SK-N-DZ (cell line): ENCODE results near the gene GRAP.

ENCODE experiments used
- DNase-seq: peaks from one replicate; pipeline ENCODE4 v3.0.0-alpha.2; 2015; ENCODE audit warnings: low spot score

The GRAP gene

DNA sequence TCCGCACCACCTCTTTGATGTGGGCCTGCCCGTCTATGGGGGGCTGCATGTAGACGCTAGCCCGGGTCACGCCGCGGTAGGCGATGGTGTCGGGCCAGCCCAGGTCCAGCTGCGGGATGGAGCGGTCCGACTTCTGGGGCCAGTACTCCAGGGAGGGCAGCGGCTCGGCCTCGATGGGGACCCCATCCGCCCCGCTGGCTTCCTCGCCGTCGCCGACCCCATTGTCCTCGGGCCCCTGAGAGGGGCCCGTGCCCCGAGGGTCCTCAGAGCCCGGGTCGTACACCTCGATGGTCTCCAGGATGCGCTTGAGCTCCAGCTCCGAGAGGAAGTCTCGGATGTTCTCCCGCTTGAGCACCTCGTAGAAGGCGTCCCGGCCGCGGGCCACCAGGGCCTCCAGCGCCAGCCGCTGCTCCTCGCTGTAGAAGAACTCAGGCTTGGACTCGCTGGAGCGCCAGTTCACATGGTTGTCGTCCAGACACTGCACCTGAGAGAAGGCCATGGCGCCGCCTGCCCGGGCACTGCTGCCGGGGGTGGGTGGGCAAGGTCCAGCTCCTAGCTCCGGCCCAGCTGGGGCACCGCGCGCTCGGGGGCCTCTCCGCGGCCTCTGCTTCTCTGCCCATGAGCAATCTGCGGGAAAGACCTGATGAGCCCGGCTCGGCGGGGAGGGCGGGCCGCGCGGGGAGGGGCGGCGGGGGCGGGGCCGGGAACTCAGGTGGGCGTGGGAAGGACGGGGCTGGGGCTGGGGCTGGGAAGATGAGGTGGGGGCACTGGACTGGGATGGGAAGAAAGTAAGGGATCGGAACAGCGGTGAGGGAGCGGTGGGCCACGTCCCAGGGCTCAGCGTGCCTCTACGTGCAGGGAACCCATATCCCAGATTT is 43.0 kb downstream of the GRAP start:
- no peak for DNase-seq

DNA sequence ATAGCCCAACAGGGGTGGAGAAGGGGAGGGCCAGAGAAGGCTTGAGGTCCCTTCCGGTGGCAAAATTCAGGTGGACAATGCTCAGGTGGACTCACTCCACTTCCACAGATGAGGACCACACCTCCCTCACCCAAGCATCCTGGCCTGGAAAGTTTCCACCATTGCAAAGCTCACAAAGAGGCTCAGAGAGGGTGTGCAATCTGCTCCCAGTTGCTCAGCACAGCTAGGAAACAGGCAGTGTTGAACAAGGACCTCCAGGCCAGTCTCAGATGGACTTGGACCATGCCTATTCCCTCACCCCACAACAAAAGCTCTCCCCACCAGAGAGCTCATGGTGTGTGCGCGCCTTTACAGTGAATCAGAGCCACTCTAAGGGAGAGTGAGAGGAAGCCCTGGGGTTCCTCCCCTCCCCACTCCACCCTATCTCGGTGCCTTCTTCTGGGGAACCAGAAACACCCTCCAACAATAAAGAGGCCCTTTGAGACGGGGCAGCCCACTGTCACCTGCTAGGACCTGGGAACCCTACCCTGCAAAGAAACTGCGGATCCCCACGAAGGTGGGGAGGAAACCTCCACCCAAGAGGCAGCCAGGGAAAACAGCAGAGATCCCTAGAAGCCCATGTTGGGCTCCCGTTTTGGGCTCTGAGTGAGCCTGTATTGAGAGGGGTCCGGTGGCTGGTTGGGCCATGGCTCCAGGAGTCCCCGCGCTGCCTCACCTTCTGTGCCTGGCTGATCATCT is 43.8 kb downstream of the GRAP start:
- DNase-seq: no peak

DNA sequence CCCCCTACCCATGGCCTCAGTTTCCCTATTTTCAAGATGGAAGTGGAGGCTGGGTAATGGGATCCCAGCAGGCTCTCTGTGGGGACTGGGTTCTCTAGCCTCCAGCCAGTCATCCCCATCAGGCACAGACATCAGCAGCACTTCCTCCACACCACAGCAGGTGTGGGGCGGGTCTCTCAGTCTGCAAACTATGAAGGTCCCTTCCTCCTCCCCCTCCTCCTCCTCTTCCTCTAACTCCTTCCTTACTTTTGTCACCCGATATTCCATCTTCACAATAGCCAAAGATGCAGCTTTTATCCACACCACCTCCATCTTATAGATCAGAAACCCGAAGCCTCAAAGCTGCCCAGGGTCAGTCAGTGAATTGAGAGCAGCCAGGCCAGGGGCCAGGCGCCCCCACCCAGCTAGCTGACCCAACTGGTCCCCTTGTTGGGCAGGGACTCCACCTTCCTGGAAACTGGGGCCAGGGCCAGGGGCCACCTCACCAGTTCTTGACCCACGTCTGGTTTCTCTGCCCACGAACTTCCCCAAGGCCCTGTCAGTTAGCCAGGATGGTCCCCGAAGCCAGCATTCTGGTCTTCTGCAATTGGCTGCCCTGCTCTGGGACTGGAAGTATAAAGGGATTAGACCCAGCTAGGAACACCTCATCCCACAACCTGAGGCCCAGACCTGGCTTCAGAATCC is 44.7 kb downstream of the GRAP start:
- no peak for DNase-seq

DNA sequence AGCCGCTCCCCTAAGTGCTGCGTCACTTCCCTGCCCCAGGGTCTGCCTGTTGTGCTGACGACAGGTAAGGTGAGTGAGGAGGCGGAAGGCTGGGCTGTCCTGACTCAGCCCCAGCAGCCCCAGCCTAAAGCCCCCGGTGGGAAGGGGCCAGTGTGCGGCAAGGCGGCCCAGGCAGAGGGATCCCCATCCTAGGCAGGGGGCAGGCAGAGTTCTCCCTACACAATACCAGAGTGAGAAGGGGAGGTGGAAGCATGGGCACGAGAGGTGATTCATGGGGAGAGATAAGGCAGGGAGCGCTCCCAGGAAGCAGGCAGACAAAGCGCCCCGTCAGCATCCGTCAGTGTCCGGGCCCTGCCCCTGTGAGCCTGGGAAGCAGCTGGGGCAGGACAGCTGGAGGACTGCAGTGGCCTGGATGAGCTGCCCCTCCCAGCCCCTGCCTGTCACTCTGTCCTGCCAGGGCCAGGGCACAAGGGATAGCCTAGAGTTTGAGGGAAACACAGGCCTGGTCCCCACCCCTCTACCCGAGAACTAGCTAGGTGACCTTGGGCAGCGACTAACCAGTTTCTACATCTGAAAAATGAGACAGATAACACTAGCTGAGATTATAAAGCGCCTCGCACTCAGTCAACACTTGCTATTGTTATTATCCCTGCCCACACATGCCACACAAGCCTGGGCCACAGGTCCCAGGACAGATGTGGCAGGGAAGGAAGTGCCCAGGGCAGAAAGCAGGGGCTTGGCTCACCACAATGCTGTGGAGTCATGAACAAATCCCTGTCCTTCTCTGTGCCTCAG is 46.0 kb downstream of the GRAP start:
- no peak for DNase-seq

DNA sequence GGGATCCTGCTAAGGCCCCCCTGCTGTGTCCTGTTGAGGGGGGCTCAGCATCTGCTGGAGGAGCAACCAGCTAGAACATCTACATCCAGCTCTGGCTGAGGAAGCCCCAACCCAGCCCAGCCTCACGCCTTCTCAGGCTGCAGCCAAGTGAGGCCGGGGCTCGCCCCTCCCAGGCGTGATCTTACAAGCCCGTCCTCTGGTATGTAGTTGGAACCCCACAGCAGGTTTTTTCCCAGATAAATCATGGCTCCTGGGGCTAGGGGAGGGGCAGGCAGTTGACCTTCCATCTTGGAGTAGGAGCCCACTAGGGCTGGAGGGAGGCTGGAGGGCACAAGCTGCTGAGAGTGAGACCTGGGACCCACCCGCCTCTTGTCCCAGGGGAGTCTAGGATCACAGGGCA is 46.8 kb downstream of the GRAP start:
- DNase-seq: no peak

DNA sequence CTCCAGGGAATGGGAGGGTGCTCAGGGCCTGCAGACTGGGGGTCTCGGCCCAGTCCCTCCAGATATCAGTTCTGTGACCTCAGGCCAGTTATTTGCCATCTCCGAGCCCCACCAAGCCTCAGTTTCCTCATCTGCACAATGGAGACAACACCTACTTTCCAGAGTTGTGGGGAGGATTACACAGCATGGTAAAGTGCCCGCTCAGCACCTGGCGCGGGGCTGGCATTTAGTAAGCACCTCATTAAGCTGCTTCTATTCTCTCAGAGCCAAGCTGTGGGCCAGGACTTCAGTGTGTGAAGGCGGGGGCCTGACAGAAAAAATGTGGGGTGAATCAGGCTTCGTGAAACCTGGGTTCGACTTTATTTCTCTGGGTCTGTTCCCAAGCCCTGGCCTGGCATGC is 47.4 kb downstream of the GRAP start:
- DNase-seq: no peak

DNA sequence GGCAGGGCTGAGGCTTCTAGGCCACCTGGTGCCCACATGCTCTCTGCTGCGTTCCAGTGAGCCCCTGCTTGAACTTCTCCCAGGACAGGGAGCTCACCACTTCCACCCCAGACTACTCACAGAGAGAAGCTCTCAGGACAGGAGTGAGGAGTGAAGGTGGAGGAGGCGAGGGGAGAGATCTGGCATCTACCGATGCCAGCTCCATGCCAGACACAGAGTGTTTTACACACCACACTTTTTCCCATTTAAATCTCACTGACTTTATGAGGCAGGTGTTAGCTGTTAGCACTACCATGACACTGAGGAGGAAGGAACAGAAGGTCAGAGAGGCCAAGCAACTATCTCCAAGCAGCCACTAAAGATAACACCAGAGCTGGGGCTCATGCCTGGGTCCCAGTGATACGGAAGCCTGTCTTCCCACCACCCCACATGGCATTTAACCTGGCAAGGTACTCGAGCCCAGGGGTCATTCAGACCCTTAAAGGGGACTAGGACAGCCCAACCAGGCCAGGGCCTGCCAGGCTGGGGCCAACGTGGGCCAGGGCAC is 49.0 kb downstream of the GRAP start:
- no peak for DNase-seq

DNA sequence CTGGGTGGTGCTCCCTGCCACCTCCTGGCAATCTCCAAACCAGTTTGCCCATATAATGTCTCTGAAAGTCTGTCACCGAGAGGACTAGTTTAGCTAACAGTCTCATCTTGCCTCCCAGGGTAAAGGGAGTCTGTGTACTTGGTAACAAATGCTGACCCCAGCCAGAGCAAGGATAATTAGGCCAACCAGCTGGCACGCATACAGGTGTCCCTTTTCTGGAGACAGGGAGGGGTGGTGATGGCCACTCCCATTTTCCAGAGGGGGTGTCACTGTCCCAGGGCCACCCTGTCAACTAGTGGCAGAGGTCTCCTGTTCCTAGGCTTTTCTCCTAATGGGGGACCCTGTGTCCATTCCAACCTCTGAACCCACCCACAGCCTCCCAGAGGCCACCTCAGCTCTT is 50.3 kb downstream of the GRAP start:
- DNase-seq: no peak

DNA sequence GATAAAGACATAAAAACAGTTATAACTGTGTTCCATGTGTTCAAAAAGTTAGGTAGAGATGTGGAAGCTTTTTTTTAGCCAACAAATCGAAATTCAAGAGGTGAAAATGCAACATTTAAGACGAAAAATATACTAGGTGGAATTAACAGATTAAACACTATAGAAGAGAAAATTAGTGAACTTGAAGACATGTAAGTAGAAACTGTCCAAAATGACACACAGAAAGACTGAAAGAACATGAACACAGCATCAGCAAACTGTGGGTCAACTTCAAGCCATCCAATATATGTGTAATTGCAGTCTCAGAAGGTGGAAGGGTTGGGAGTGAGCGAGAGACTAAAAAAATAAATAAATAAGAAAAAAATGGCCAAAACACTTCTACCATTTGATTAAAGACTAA is 51.5 kb downstream of the GRAP start:
- no peak for DNase-seq

DNA sequence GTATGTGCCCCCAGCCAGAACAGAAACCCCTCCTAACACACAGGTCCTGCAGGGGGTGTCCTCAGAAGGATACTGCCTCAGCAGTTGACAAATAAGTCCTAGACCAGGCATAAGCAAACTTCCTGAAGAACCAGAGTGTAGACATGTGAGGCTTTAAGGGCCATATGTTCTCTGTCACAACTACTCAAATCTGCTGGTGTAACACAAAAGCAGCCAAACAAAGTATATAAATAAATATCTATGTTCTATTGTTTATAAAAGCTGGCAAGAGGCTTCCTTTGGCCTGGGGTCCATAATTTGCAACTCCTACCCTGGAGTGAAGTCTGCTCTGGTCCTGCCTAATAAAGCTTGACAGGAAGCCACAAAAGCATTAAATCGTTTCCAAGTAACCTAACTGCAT is 52.1 kb downstream of the GRAP start:
- DNase-seq: no peak

DNA sequence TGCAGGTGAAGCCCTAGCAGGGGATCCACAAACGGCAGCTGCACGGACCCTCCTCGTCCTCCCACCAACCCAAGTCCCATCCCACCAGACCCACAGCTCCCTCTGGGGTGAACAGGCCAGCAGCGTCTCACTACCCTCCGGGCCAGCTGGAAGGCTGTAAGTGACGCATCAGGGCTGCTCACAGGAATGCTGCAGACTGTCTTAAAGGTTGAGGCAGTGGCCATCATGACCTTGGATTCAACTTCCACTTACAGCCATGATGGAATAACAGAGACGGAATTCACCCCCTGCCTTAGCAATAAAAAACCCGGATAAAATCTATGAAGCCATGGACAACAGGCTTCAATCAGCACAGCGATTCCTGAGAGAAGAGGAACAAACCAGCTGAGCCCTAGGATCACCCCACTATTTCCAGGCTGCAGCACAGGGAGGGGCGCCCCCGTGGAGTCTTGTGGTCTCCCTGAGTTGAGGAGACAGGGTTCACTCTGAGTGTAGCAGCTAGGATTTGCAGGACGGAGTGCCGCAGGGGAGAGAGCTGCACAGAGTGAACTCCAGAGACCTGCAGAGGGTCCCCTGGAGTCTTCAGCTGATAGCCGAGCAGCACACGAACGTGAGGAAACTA is 52.7 kb downstream of the GRAP start:
- no peak for DNase-seq

DNA sequence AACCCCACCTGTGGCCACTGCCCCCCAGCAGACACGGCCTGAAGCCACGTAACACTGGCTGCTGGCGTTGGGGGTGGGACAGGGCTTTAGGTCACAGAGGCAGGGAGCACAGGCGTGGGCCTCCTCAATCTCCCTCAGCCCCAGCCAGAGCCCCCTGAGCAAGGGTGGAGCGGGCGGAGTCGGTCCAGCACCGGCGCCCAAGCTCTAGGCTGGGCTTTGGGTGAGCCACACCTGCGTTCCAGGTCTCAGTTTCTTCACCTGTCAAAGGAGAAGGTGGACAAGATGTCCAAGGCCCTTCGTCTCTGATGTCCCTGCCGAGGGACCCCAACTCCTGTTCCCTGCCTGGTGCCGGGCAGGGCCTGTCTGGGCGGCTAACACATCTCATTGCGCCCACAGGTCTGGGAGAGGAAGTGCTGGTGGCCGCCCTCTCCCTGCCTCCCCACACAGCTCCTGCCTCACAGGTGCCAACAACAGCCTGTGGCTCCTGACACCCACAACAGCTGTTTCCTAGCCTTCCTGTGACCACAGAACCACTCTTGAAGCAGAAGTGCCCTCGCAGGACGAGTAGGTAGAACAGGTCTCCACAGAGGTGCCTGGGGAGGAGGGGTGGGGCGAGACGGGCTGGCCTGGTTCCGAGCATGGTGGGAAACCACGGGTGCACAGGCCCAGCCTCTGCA is 54.2 kb downstream of the GRAP start:
- DNase-seq: no peak

DNA sequence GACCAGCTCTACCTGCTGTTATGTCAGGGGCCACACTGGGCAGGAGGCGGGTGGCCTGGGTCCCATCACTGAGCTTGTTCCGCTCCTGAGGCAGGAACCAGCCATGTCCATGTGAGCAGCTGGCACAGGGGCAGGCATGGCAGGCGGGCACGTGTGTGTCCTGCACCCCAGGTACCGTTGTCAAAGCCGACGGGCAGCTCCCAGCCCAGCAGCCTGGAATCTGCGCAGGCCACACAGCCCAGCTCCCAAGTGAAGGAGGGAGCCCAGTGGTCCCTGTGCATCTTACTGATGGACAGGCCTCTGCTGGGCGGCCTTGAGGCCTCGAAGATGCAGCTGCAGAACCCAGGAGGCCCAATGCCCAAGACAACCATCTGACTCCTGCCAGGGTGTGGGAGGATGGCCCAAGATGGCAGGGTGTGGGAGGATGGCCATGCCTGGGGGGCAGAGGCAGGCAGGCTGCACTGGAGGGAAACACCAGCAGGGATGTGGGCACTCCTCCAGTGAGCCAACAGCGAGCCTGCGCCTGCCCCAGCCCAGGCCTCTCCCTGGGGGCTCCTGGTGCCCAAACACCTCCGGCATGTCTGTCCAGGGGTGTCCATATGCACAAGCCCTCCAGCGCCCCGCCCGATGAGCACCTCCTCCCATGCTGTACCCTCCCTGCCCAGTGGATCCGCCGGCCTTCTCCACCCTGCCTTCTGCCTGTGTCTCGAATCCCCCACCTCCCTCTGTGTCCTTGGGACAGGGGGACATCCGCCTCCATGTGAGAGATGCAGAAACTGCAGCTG is 55.0 kb downstream of the GRAP start:
- no peak for DNase-seq

DNA sequence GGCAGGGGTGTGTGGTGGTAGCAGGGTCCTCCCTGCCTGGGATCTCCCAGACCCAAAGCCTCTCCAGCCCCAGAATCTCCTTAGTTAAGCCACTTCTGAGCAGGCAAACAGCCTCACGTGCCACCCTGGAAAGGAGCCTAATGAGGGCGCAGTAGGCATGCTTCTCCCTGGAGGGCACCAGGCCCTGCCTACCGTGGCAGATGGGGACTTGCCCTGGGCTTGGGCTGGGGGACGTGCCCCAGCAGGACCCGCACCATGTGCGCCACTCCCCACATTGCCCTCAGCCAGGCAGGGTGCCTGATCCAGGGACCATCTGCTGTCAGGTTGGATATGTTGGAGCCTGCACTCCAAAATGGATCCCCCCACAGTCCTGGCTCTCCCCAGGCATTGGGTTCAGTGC is 56.4 kb downstream of the GRAP start:
- DNase-seq: no peak

DNA sequence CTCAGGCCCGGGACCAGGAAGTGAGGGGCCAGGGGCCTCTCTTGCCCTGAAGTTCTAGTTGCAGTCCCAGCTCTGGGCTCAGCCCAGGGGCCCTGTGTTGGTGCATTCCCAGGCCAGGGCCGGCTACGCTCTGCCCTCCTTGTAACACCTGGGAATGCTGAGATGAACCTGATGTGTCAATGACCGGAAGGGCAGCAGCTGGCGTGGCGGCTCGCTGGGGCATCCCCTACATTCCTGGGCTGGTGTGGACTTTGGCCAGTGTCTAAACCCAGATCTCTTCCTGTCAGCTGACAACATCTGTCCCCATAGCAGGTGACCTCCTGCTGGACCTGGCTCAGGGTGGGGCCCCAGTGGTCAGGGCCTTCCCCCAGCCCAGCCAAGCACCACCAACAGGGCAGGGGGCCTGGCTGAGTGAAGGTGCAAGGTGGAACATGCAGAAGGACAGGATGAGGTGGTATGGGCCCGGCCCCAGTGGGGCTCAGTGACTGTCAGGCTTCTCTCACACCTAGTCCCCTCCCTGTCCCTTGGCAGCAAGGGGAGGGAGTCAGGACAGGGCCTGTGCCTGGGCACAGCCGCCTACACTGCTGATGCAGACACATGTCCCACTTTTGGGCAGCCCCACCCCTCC is 58.1 kb downstream of the GRAP start:
- DNase-seq: no peak

DNA sequence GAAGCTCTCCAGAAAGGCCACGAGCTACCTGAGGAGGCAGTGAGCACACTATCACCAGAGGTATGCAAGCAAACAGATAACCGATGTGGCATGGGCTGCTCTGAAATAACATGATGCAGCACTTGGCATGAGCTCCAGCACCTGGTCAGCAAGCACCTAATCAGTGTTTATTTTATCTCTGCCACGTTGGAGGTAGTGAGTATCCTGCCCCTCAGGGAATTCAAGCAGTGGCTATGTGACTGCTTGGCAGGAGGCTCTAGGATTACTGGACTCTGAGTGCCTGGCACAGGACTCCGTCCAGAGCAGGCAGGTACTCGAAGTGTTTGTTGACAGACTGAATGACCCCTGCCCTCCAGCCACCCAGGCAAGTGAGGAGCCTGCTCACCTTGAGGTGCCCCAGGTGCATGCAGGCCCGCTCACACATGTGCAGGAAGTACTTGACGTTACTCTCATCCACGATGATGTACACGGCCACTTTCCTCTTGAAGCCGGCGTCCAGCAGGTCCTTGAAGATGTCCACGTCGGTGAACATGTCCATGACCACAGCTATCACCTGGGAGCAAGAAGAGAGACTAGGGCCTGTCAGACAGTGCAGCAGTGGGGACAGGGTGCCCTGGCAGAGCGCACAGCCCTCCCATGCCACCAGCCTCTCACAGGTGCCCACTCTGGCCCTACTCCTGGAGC is 58.8 kb downstream of the GRAP start:
- no peak for DNase-seq

DNA sequence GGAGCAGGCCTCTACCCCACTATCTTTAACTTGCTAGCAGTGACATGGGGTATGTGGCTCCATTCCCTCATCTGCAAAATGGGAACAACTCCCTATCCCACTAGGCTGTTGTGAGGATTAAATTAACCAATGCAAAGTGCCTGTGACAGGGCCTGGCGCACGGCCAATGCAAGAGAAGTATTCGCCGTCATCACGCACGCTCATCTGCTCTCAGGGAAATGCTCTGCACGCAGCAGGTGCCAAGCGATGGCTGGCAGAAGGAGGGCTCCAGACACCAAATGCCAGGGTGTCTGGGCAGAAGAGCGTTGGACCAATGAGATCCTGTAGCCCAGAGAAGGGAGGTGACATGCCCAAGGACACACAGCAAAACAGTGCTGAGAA is 59.5 kb downstream of the GRAP start:
- DNase-seq: no peak

DNA sequence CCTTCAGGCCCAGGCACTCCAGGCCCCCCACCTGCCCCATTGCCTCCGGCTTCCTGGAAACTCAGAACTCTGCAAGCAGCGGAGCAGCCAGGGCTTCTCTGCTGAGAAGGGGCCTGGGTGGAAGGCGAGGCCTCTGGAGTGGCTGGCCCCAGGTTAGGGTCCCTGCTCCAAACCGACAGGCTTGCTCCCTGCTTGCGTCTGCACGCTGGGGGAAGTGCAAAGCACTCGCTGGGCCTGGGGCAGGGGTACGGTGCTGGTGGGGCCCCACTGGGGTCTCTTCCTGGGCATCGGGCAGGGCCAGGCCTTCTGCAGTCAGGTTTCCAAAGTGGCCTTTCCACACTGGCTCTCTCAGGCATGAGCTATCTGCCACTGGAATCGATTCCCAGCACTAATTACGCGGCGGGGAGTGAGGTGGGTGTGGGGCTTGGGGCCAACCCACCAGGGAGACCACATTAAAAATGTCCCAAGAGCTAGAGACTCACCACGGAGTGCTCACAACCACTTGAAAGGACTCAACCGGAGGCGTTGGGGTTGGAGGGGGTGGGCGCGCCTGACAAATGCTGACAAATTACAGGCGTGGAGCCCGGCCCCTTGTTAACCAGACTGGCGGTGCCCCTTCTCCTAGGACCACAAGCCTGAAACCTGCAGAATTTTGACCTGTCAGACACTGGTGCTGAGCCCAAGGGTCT is 60.1 kb downstream of the GRAP start:
- DNase-seq: no peak
